ENCODE results near the gene C8G. TPM values are rescaled to one million over a fixed set of nuclear protein-coding genes. Genes with fewer than 3 reads are reported as not detected.

Gene C8G
- total and polyA plus RNA-seq, 9 of the 15 experiments (the other 6 are each of a cell fraction or from before 2014, with no cell fraction given) = 0.35 to 5.9 (median 2.7) TPM; not detected in 2

GRCh38 chr9:136898483-136899100, 46.5 kb upstream of the C8G start:
- H3K36me3 ChIP-seq (ENCODE audit: control insufficient read depth, insufficient read depth, low read length) = peaks cover 72% of the 10 kb centered on the region
- WGBS (ENCODE audit: insufficient coverage, low coverage, missing lambda C conversion rate) = 92% methylated on average over 17 of the region's 21 CpGs
- no peak overlapping the region for H2AFZ ChIP-seq (ENCODE audit: low read depth, low read length)
- no peaks in the 10 kb centered on the region for H3K9me3 ChIP-seq (replicated peaks; ENCODE audit: control insufficient read depth, insufficient read depth, low read depth, low read length)
- no TSS peak for BruUV-seq (replicated peaks)
- H3K4me1 ChIP-seq (replicated peaks in 1 of 2; ENCODE audit: control insufficient read depth in 2 of 2, insufficient read depth in 2 of 2, low read length in 2 of 2) = peaks cover 0 to 11% of the 10 kb centered on the region in 2 experiments; a peak in 2 of 5 replicates
- no peak overlapping the region for H3K4me2 ChIP-seq (ENCODE audit: insufficient read depth, low read length)
- ChIA-PET POLR2A (interaction anchor here (0.6 to 1.3 kb wide), 6 partner anchors 10 to 76 kb away, joined by 3 to 5 read pairs (median 3); no protein-coding TSS in a partner anchor), CTCF (ENCODE audit: low intra/inter-chr PET ratio) (no interaction called here)
- no peak for TF ChIP-seq HDAC1 (IDR thresholded peaks at IDR 0.05)
- no peak for TF ChIP-seq NCOA2 (IDR thresholded peaks at IDR 0.05; ENCODE audit: partially characterized antibody in 2 of 2)
- no peak for TF ChIP-seq MEIS2 (IDR thresholded peaks at IDR 0.05; ENCODE audit: partially characterized antibody)
- no peak for TF ChIP-seq ZNF212 (CRISPR knock-in tag; IDR thresholded peaks at IDR 0.05)
- TF ChIP-seq POLR2B (IDR thresholded peaks at IDR 0.05; ENCODE audit: low read depth, partially characterized antibody) = no peak
- TF ChIP-seq ZNF778 (CRISPR knock-in tag; IDR thresholded peaks at IDR 0.05) = no peak
- no peak for TF ChIP-seq ZNF146 (CRISPR knock-in tag; IDR thresholded peaks at IDR 0.05; ENCODE audit: unreplicated experiment)
- no peak for TF ChIP-seq ZNF717 (CRISPR knock-in tag; IDR thresholded peaks at IDR 0.05)
- TF ChIP-seq RUNX1 (IDR thresholded peaks at IDR 0.05; ENCODE audit: low read depth) = no peak
- no peak for TF ChIP-seq POLR2AphosphoS2 (IDR thresholded peaks at IDR 0.05; ENCODE audit: low read length)
- TF ChIP-seq POLR3A (IDR thresholded peaks at IDR 0.05; ENCODE audit: borderline replicate concordance, extremely low read depth, insufficient read depth, insufficient read length) = no peak
- no peak for TF ChIP-seq GTF2A2 (tag; IDR thresholded peaks at IDR 0.05)
- TF ChIP-seq NFIC (IDR thresholded peaks at IDR 0.05) = no peak
- no peak for TF ChIP-seq SNIP1 (IDR thresholded peaks at IDR 0.05; ENCODE audit: low read depth)
- no peak for TF ChIP-seq MAFK (IDR thresholded peaks at IDR 0.05; ENCODE audit: low read length)
- TF ChIP-seq ZC3H11A (IDR thresholded peaks at IDR 0.05; ENCODE audit: low read depth, low read length) = no peak
- intact Hi-C loops (cut with micrococcal nuclease) (no loop called here), in situ Hi-C loops (cut with MboI) (no loop called here)
- FAIRE-seq = no peak
- H3K27me3 ChIP-seq (ENCODE audit: control insufficient read depth in 2 of 2, insufficient read depth in 2 of 2, low read length in 2 of 2) = no peaks in the 10 kb centered on the region
- no peak for ATAC-seq
- no peak overlapping the region for H3K27ac ChIP-seq (ENCODE audit: extremely low read depth, low read depth, low read length)
- H4K20me1 ChIP-seq (replicated peaks; ENCODE audit: control insufficient read depth, insufficient read depth, low read length) = peaks cover 9% of the 10 kb centered on the region
- no peak for DNase-seq (ENCODE audit: extremely low read depth in 1 of 4, low spot score in 3 of 4)
- H3K79me2 ChIP-seq (ENCODE audit: control insufficient read depth, insufficient read depth, low read length) = peaks cover 33% of the 10 kb centered on the region
- peaks cover 3% of the 10 kb centered on the region for H3K9me1 ChIP-seq (ENCODE audit: control insufficient read depth, insufficient read depth, low read length)
- H3K9ac ChIP-seq (ENCODE audit: insufficient read depth in 1 of 2, low read depth in 2 of 2, low read length in 2 of 2) = peak overlapping the region in 1 of 2 experiments; percentile 50; a peak in 1 of 4 replicates
- no peak overlapping the region for H3K4me3 ChIP-seq
